ENCODE results near the gene PSMC4. TPM values are rescaled to one million over a fixed set of nuclear protein-coding genes. Genes with fewer than 3 reads are reported as not detected.

PSMC4 gene
- total RNA-seq, 1 donor: 99.5 TPM

DNA sequence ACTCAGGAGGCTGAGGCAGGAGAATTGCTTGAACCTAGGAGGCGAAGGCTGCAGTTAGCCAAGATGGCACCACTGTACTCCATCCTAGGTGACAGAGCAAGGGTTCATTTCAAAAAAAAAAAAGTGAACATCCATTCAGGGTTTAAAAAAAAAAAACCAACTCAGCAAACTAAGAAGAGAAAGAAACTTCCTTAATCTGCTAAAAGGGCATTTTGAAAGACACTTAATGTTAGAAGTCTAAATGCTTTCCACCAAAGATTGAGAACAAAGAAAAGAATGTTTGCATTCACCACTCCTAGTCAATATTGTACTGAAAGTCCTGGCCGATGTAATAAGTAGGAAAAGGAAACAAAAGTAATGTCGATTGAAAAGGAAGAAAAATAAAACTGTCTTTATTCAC lies 7.1 kb upstream of the PSMC4 start:
- H4K20me1 ChIP-seq (ENCODE audit: insufficient read depth, low read length): no peaks in the 10 kb centered on the region
- TF ChIP-seq, protein P1, sequence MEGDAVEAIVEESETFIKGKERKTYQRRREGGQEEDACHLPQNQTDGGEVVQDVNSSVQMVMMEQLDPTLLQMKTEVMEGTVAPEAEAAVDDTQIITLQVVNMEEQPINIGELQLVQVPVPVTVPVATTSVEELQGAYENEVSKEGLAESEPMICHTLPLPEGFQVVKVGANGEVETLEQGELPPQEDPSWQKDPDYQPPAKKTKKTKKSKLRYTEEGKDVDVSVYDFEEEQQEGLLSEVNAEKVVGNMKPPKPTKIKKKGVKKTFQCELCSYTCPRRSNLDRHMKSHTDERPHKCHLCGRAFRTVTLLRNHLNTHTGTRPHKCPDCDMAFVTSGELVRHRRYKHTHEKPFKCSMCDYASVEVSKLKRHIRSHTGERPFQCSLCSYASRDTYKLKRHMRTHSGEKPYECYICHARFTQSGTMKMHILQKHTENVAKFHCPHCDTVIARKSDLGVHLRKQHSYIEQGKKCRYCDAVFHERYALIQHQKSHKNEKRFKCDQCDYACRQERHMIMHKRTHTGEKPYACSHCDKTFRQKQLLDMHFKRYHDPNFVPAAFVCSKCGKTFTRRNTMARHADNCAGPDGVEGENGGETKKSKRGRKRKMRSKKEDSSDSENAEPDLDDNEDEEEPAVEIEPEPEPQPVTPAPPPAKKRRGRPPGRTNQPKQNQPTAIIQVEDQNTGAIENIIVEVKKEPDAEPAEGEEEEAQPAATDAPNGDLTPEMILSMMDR (IDR thresholded peaks at IDR 0.05; ENCODE audit: extremely low read depth, low read depth, low read length): no peak
- no peak overlapping the region for H3K4me2 ChIP-seq (ENCODE audit: insufficient read depth, low read length)
- no peaks in the 10 kb centered on the region for H3K79me2 ChIP-seq (ENCODE audit: insufficient read depth, low read length)
- DNase-seq (ENCODE audit: insufficient read length, low spot score, missing footprints): no peak
- H3K27ac ChIP-seq (ENCODE audit: low read depth, low read length): no peak overlapping the region
- H3K9me3 ChIP-seq (ENCODE audit: low read depth, low read length): no peaks in the 10 kb centered on the region
- H3K36me3 ChIP-seq (ENCODE audit: insufficient read depth, low read length): no peaks in the 10 kb centered on the region
- H3K4me1 ChIP-seq (ENCODE audit: insufficient read depth, low read length): no peaks in the 10 kb centered on the region
- H2AFZ ChIP-seq (ENCODE audit: low read length): no peak overlapping the region
- no peak overlapping the region for H3K4me3 ChIP-seq (ENCODE audit: insufficient read depth, low read length)
- H3K27me3 ChIP-seq (ENCODE audit: insufficient read depth, low read length): no peaks in the 10 kb centered on the region

DNA sequence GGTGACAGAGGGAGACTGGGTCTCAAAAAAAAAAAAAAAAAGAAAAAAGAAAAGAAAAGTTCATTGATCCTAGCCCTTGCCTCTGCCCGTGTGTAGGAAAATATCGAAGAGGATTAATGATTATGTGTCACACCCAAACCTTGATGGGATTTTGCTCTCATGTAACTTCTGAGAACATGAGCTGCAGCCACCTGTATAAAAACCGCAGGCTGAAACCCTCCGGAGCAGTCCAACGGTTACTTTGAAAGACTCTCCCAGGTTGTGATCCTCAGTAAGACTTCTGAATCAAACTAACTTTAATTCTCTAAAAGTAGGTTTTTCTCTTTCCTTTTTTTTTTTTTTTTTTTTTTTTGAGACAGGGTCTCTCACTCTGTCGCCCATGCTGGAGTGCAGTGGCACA lies 4.3 kb upstream of the PSMC4 start:
- TF ChIP-seq, protein P1 (IDR thresholded peaks at IDR 0.05; ENCODE audit: extremely low read depth, low read depth, low read length): no peak
- Histone ChIP-seq H3K4me3 (ENCODE audit: insufficient read depth, low read length) (no peak overlapping the region), H3K27me3 (ENCODE audit: insufficient read depth, low read length) (no peaks in the 10 kb centered on the region), H2AFZ (ENCODE audit: low read length) (no peak overlapping the region), H4K20me1 (ENCODE audit: insufficient read depth, low read length) (no peaks in the 10 kb centered on the region), H3K36me3 (ENCODE audit: insufficient read depth, low read length) (no peaks in the 10 kb centered on the region), H3K79me2 (ENCODE audit: insufficient read depth, low read length) (peaks cover 7% of the 10 kb centered on the region), H3K27ac (ENCODE audit: low read depth, low read length) (no peak overlapping the region), H3K4me1 (ENCODE audit: insufficient read depth, low read length) (peaks cover 6% of the 10 kb centered on the region), H3K4me2 (ENCODE audit: insufficient read depth, low read length) (no peak overlapping the region), H3K9me3 (ENCODE audit: low read depth, low read length) (no peaks in the 10 kb centered on the region)
- DNase-seq (ENCODE audit: insufficient read length, low spot score, missing footprints): no peak

DNA sequence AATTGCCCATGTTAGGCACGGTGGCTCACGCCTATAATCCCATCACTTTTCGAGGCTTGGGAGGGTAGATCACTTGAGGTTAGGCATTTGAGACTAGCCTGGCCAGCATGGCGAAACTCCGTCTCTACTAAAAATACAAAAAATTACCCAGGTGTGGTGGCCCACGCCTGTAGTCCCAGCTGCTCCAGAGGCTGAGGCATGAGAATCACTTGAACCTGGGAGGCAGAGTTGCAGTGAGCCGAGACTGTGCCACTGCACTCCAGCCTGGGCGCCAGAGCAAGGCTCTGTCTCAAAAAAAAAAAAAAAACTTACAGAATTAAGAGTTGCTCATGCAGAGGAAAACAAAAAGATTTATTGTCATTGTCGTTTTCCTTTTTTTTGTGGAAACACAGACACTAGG lies 3.4 kb upstream of the PSMC4 start:
- peaks cover 12% of the 10 kb centered on the region for H3K4me1 ChIP-seq (ENCODE audit: insufficient read depth, low read length)

DNA sequence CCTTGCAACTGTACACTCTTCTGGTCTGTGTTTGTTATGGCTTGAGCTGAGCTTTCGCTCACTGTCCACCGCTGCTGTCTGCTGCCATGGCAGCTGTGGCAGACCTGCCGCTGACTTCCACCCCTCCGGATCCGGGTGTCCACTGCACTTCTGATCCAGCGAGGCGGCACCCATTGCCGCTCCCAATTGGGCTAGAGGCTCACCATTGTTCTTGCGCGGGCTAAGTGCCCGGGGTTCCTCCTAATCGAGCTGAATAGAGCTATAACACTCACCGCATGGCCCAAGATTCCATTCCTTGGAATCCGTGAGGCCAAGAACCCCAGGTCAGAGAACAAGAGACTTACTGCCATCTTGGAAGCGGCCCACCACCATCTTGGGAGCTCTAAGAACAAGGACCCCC lies 2.2 kb upstream of the PSMC4 start:
- peaks cover 12% of the 10 kb centered on the region for H3K4me1 ChIP-seq (ENCODE audit: insufficient read depth, low read length)
- no peak overlapping the region for H3K4me2 ChIP-seq (ENCODE audit: insufficient read depth, low read length)
- H3K9me3 ChIP-seq (ENCODE audit: low read depth, low read length): no peaks in the 10 kb centered on the region
- DNase-seq (ENCODE audit: insufficient read length, low spot score, missing footprints): no peak
- no peak overlapping the region for H3K27ac ChIP-seq (ENCODE audit: low read depth, low read length)
- H2AFZ ChIP-seq (ENCODE audit: low read length): no peak overlapping the region
- peaks cover 2% of the 10 kb centered on the region for H4K20me1 ChIP-seq (ENCODE audit: insufficient read depth, low read length)
- H3K36me3 ChIP-seq (ENCODE audit: insufficient read depth, low read length): peaks cover 17% of the 10 kb centered on the region
- peaks cover 26% of the 10 kb centered on the region for H3K79me2 ChIP-seq (ENCODE audit: insufficient read depth, low read length)
- H3K4me3 ChIP-seq (ENCODE audit: insufficient read depth, low read length): no peak overlapping the region
- no peaks in the 10 kb centered on the region for H3K27me3 ChIP-seq (ENCODE audit: insufficient read depth, low read length)
- TF ChIP-seq, protein P1 (IDR thresholded peaks at IDR 0.05; ENCODE audit: extremely low read depth, low read depth, low read length): no peak

More for the DNA sequence above, 3.4 kb upstream of the PSMC4 start:
- TF ChIP-seq, protein P1 (IDR thresholded peaks at IDR 0.05; ENCODE audit: extremely low read depth, low read depth, low read length): no peak
- Histone ChIP-seq H4K20me1 (ENCODE audit: insufficient read depth, low read length) (no peaks in the 10 kb centered on the region), H3K9me3 (ENCODE audit: low read depth, low read length) (no peaks in the 10 kb centered on the region), H3K27me3 (ENCODE audit: insufficient read depth, low read length) (no peaks in the 10 kb centered on the region), H3K36me3 (ENCODE audit: insufficient read depth, low read length) (peaks cover 5% of the 10 kb centered on the region), H3K4me2 (ENCODE audit: insufficient read depth, low read length) (no peak overlapping the region), H3K79me2 (ENCODE audit: insufficient read depth, low read length) (peaks cover 15% of the 10 kb centered on the region), H2AFZ (ENCODE audit: low read length) (no peak overlapping the region), H3K4me3 (ENCODE audit: insufficient read depth, low read length) (no peak overlapping the region), H3K27ac (ENCODE audit: low read depth, low read length) (no peak overlapping the region)
- no peak for DNase-seq (ENCODE audit: insufficient read length, low spot score, missing footprints)
